Measurements from ENCODE around the gene SPAG16.
"Not testable (repeated sequence)": the region's sequence is repeated elsewhere in the genome, so short reads cannot be mapped to it uniquely, and the experiment has no call there.

The SPAG16 gene

DNA sequence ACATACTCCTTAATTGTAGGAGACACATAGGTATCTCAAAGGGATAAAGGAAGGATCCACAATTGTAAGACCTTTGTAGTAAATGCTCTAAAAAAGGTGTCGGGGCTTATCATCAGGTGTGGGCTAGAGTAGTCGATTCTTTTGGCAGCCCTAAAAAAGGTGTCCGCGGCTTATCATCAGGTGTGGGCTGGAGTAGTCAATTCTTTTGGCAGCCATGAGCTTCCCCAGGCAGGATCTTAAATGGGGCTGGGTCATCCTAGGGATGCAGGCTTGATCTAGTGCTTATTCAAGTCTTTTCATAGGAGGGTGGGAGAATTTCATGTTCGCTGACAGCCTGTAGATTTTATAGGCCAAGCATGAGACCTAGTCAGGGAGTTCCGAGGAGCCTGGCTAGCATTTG, 720.2 kb downstream of the SPAG16 start:
- no peak for DNase-seq (ENCODE audit: low read depth)

DNA sequence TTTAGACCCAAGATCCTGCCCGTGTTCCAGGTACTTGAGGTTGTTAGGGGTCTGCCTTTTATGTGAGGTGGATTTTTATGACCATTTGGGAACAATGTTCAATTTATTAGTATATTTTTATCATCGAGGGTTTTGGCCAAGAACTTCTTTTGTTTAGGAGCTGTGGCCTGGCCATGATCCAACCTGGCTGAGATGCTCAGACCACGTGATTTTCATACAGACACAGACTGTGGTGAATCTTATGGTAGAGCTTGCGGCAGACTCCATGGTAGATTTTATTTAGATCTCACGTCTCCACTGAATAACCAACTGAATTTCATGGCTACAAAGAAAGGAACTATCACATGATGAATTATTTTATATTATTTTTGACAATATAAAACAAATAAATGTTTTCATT, 721.1 kb downstream of the SPAG16 start:
- DNase-seq (ENCODE audit: low read depth): no peak

GRCh38 chr2:214006601-214007000, 722.3 kb downstream of the SPAG16 start:
- DNase-seq (ENCODE audit: low read depth): no peak

GRCh38 chr2:214011676-214012075, 727.4 kb downstream of the SPAG16 start:
- DNase-seq (ENCODE audit: low read depth): no peak

DNA sequence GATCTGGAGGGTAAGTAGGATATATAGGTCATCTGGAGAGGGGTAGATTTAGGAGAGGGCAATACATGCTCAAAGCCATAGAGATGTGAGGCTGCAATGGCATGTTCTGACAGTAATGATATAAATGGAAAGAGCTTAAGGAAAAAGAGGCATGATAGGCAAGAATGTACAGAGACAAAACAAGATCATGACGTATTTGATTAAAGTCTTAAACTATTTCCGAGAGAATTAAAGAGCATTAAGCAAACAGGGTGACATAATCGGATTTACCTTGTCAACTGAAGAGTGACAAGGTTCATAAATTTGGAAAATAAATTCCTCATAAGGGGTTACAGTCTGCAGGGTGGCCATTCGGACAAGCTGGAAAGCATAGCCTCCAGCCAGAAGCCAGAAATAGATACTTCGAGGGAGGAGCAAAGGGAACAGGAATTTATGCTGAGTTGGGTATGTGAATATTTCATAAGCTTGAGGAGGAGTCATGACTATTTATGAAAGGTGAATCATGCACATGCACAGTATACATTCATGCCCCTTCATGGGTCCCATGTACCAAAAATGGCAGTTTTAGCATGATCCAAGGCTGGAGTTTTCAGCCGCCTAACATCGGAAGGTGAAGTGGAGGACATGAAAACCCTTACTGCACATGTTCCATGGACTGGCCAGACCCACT, 730.4 kb downstream of the SPAG16 start:
- DNase-seq (ENCODE audit: low read depth): no peak

DNA sequence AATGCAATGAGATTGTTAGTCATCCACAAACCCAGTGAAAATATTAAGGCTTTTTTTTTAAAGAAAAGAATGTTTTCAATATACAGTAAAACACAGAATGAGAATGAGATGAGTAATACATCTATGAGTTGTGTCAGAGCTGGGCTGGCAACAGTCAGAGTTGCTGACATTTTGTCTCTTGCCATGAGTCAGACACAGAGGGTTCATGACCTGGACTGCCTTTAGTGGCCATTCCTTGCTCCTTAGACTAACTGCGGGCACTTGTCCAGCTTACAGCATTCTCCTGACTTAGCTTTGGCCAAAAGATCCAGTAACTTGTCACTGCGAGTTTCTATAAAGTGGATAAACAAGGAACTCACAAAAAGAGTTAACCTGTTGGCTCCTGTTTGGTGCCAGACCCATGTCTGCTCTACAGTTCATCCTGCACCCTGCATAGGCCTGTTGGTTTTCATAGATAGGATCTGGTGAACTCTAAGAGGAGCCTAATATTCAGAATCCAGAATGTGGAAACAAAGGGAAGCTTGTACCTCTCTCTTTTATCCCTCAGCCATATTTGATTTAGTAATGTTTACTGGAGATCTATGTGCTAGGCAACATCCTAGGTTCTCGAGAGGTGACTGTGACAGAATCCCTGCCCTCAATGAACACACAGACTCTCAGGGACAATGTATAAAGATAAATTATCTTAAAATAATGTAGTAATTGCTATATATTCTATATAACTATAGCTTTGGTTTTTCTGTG, 735.1 kb downstream of the SPAG16 start:
- peak; percentile 97 for DNase-seq (ENCODE audit: low read depth)

DNA sequence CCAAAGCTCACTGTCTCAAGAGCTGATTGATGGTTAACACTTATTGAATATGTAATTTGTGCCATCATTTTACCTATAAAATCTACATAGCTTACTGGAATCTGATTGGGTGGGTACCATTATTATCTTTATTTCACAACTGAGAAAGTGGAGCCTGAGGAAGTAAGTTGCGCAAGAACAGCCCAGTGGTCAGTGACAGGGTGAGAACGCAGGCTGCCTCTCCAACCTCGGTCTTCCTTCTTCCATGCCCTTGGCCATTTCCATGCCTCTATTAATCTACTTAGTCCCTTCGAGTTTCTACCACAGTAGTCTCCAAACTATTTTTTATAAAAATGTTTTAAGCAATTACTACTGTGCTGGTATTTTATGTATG, 735.7 kb downstream of the SPAG16 start:
- DNase-seq (ENCODE audit: low read depth): no peak

- no peak for DNase-seq (ENCODE audit: low read depth)
Measured at GRCh38 chr2:214029190-214029589, 744.9 kb downstream of the SPAG16 start.

GRCh38 chr2:214031566-214031965, 747.3 kb downstream of the SPAG16 start:
- DNase-seq (ENCODE audit: low read depth): no peak

- DNase-seq (ENCODE audit: low read depth): no peak
Measured at GRCh38 chr2:214034417-214034816, 750.2 kb downstream of the SPAG16 start.

DNA sequence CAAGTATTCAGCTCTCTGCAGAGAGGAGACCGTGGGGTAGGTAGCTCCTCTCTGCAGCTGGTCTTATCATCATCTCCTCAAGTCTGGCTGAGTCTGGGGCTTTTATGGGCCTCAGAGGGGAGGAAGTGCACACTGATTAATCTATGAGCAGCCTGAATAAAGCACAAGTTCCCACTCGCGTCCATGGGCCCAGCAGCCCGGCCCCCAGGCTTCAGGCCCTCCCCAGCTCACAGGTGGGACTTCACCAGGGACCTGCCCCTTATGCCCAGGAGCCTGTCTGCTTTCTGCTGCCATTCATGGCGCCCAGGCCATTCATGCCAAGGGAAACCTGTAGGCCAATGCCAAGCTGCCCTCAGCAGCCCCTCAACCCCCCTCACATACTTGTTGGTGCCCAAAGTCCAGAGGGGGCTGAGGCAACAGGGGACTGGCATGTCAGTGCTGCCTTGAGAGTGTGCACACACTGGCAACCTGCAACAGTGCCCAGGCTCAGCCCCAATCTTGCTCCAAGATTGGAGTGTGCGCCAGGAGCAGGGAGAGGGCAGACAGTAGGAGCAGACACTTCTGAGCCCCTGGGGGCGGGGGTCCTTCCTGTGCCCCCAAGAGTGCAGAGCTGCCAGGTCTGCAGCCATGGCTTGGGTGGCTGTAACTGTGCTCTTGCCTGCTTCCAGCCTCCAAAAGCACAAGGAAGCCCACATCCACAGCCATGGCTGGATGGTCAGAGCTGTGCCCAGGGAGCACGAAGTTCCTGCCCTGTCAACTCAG, 751.0 kb downstream of the SPAG16 start:
- DNase-seq (ENCODE audit: low read depth): no peak

DNA sequence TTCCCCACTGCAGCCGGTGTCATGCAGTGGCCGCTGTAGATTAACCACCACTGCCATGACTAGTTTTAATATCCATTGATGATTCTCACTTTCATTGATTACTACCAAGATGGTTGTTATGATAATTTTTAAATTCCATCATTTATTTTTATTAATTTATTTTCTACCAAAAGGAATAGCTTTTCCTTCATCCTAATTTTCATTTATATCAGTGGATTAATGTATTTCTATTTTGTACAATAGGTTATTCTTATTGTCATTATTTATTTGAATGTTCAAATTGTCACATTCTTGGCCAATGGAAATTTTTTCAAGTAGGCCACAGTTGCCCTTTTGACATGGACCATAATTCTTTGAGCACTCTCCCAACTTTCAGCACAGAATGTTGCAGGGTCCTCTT, 751.7 kb downstream of the SPAG16 start:
- no peak for DNase-seq (ENCODE audit: low read depth)

DNA sequence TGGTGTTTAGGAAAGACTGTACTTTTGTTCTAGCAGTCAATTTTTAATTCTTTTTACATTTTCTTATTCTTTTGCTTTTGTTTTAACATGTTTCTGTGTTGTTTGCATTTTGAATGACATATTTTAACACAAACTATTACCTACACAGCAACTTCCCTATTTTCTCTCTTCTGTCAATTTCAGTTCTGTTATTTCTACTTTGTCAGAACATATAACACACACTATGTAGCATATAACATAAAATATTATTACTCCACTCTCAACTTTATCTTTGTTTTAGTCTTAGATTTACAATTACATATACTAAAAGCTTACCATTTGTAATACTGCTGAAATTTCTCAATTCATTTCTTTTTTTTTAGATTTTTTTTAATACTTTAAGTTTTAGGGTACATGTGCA, 753.9 kb downstream of the SPAG16 start:
- no peak for DNase-seq (ENCODE audit: low read depth)

DNA sequence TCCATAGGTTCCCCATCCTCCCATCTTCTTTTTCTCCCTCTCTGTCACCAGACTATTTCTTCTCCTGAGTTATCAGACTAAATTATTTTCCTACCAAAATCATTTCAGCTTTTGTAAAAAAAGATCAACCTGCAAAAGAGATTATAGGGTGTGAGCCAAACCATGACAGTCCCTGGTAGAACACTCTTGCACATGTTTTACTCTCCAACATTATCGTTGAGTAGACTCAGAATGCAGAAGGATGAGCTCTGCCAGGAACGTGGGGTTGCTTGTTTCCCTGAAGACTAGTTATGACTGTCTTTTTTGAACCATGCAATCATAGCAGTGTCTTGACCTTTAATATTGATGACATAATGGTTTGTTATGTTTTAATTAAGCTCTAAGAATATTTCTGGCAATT, 766.5 kb downstream of the SPAG16 start:
- no peak for DNase-seq (ENCODE audit: low read depth)

GRCh38 chr2:214051585-214051984, 767.3 kb downstream of the SPAG16 start:
- DNase-seq (ENCODE audit: low read depth): no peak

DNA sequence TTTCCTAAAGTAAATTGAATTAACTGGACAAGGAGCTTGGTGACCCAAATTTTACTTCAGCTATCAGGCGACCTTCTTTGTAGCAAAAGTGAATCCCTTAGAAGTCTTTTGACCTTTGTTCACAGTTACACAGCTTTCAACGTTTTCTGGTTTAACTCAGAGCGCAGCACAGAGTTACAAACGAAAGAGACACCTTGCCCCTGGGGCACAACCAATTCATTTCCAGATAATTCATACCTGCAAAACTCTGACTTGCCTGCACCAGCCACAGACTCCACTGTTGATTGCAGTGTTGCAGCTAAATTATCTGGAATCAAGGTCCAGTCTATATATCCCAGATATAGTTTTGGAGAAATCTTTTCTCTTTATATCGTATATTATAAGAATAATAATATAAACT, 768.0 kb downstream of the SPAG16 start:
- no peak for DNase-seq (ENCODE audit: low read depth)

- DNase-seq (ENCODE audit: low read depth): no peak
Measured at GRCh38 chr2:214057986-214058385, 773.7 kb downstream of the SPAG16 start.

DNA sequence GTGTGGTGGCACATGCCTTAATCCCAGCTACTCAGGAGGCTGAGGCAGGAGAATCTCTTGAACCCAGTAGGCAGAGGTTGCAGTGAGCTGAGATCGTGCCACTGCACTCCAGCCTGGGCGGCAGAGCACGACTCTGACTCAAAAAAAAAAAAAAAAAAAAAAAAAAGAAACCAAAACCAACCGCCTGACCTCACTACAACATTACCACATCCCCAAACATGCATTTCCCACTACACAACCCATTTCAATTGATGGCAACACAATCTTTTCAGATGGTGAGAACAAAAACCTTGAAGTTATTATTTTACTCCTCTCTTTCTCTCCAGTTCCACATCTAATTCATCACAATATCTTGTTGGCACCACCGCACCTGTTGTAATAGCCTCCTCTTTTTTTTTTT, 778.0 kb downstream of the SPAG16 start:
- not testable (repeated sequence) for DNase-seq (ENCODE audit: low read depth)

DNA sequence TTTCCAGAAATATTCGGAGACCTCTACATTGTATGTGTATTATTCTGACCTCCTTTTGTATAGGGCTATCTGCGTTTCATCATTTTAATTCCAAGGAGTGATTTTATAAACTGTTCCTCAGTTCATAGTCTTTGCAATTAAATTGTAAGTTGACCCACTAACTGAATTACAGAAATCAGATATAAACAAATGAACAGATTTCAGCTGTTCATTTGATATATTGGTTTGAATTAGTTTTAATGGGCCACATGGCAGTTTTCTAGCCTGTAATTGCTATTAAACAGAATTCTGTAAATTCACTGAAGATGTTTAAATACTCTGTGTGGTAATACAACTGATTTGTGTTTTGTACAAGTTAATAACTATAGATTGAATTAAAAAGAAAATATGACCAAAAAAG, 780.2 kb downstream of the SPAG16 start:
- DNase-seq (ENCODE audit: low read depth): no peak

DNA sequence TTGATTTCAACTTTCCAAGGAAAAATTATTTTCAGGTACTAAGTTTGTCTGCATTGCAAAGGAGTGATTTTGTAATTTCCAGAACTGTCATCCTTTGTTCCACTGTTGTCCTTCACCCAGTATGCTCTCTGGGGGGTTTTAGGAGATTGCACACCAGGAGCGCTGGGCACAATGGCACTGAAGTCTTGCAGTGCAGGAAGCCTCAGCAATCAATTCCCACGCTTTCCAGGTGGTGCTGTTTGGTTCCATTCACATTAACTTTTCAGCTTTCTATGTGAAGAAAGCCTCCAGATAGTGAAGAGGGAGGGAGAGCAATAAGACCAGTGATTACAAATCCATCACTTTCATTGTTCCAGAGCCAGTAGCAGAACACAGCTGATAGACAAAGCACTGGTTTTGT, 782.6 kb downstream of the SPAG16 start:
- DNase-seq (ENCODE audit: low read depth): no peak

DNA sequence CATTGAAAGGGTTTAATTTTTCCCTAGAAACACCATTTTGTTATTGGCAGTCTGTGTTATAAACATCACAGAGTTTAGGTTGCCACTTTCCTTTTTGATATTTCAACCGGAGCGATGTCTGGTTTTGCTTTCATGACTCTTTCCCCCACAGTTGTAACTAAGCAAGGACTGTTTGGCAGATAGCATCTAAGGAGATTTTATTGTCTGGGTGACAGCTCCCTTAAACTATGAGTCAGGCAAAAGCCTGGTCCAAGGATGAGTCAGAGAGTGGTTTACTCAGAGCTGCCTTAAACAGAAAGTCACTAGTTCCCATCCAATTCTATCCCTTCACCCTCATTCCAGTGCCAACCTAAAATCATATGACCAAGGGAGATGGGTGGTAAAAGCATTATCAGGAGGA, 785.0 kb downstream of the SPAG16 start:
- DNase-seq (ENCODE audit: low read depth): peak; percentile 90

DNA sequence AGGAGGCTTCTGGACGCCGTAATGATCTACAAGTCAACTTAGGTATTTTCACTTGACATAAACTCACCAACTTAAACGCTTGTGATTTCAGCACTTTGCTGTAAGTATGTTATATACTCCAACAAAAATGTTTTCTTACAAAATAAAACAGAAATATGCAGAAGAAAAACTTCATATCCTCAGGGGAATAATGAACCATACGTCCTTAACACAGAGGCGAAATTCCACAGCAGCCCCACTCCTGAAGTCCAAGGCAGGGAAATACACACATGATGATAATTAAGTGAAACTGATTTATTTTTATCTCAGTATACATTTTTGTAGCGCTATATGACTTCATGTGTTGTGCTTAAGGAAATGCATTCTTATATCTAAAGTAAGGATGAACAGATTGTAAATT, 791.2 kb downstream of the SPAG16 start:
- no peak for DNase-seq (ENCODE audit: low read depth)

DNA sequence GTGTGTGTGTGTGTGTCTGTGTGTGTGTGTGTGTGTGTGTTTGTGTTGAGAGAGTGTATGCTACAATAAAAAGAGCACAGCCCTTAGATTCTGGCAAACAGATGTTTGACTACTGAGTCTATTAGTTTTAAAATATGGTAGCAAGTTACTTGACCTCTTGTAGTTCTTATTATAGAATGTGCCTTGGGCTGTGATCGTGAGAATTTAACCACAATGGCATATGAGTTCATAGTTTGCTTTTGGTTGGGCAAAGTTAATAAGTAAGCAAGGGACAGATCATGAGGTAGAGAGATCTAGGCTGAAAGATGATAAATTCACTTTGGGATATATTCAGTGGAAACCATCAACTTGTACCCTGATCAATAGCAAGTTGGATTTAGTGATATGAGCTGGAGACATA, 792.3 kb downstream of the SPAG16 start:
- peak; percentile 10 for DNase-seq (ENCODE audit: low read depth)

Measured in GM04504 (cell line).